SK-N-SH (cell line): ENCODE measurements around the gene GPN1. TPM values are rescaled to one million over a fixed set of nuclear protein-coding genes. Genes with fewer than 3 reads are reported as not detected.

ENCODE experiments used
- CTCF ChIA-PET: fragments of 300-600, 350-600 bp; formaldehyde crosslinking; extraction: SDS; loops from one replicate; lab custom pipeline; 2021; lab: Yijun Ruan, JAX
- POLR2A ChIA-PET: fragments of 350-600 bp; sonication (Branson Sonifier 250); formaldehyde crosslinking; extraction: SDS; loops from one replicate; lab custom pipeline; 2020; ENCODE audit warnings: antibody characterized with exemption, inconsistent platforms; lab: Yijun Ruan, JAX
- DNase-seq: peaks from one replicate; pipeline ENCODE4 v3.0.0; 2012
- H2AFZ ChIP-seq: fragments of 200-600 bp; sonication (generic); 2 replicates; pipeline ENCODE4 v1.8.1; 2016; ENCODE audit warnings: antibody characterized with exemption, mild to moderate bottlenecking, low read depth
- H3F3A ChIP-seq: fragments of 200-600 bp; sonication (generic); replicated peaks from 2 replicates; pipeline ENCODE3; 2016; ENCODE audit warnings: antibody characterized with exemption, mild to moderate bottlenecking; ENCODE audit not compliant: insufficient read depth
- H3K27ac ChIP-seq, 2 experiments: fragments of 200-500 bp in 1 of 2; fragments of 200-600 bp in 1 of 2; sonication (Bioruptor generic) in 1 of 2; sonication (generic), shearing (Covaris generic) in 1 of 2; 2 replicates each; pipeline versions ENCODE4 v1.5.1 to v1.6.1; 2014 to 2016; ENCODE audit warnings: low read depth in 2 of 2, inconsistent platforms in 1 of 2, low read length in 1 of 2, mild to moderate bottlenecking in 1 of 2, mixed read lengths in 1 of 2
- H3K27me3 ChIP-seq: fragments of 200-600 bp; sonication (generic), shearing (Covaris generic); 2 replicates; pipeline ENCODE4 v1.6.1; 2016; ENCODE audit warnings: mixed run types; ENCODE audit not compliant: insufficient read depth
- H3K36me3 ChIP-seq, 2 experiments: fragments of 200-500 bp in 1 of 2; fragments of 200-600 bp in 1 of 2; sonication (Bioruptor generic) in 1 of 2; sonication (generic) in 1 of 2; replicated peaks in 1 of 2; 2 replicates each; pipeline versions ENCODE3 to v1.5.1; 2014 to 2016; ENCODE audit warnings: low read length in 1 of 2, mild to moderate bottlenecking in 1 of 2; ENCODE audit not compliant: insufficient read depth in 2 of 2, control insufficient read depth in 1 of 2
- H3K4me1 ChIP-seq, 2 experiments: fragments of 200-500 bp in 1 of 2; fragments of 200-600 bp in 1 of 2; sonication (Bioruptor generic) in 1 of 2; sonication (generic), shearing (Covaris generic) in 1 of 2; 2 replicates each; pipeline versions ENCODE4 v1.5.1 to v1.6.1; 2014 to 2016; ENCODE audit warnings: low read depth in 1 of 2, low read length in 1 of 2, mixed run types in 1 of 2; ENCODE audit not compliant: insufficient read depth in 2 of 2, control insufficient read depth in 1 of 2
- H3K4me2 ChIP-seq: fragments of 200-600 bp; sonication (generic), shearing (Covaris generic); 2 replicates; pipeline ENCODE4 v1.6.1; 2017; ENCODE audit warnings: mixed run types
- H3K4me3 ChIP-seq, 2 experiments: fragments of 200-500 bp in 1 of 2; fragments of 200-600 bp in 1 of 2; sonication (Bioruptor generic) in 1 of 2; sonication (generic), shearing (Covaris generic) in 1 of 2; 2 replicates each; pipeline versions ENCODE4 v1.5.1 to v1.8.1; 2014 to 2016; ENCODE audit warnings: low read depth in 2 of 2, inconsistent platforms in 1 of 2, low read length in 1 of 2, mild to moderate bottlenecking in 1 of 2, mixed read lengths in 1 of 2, moderate library complexity in 1 of 2
- H3K79me2 ChIP-seq: fragments of 200-600 bp; sonication (generic); 2 replicates; pipeline ENCODE4 v1.8.1; 2017; ENCODE audit warnings: mild to moderate bottlenecking; ENCODE audit not compliant: insufficient read depth
- H3K9ac ChIP-seq: fragments of 200-600 bp; sonication (generic); 2 replicates; pipeline ENCODE4 v1.6.1; 2017; ENCODE audit warnings: mixed run types
- H3K9me2 ChIP-seq: fragments of 200-600 bp; sonication (generic); 2 replicates; pipeline ENCODE4 v1.6.1; 2017; ENCODE audit warnings: mixed run types
- H3K9me3 ChIP-seq: fragments of 200-600 bp; sonication (generic); 2 replicates; pipeline ENCODE4 v1.6.1; 2017; ENCODE audit warnings: mixed run types, mild to moderate bottlenecking, moderate library complexity
- H4K20me1 ChIP-seq: fragments of 200-600 bp; sonication (generic); 2 replicates; pipeline ENCODE4 v1.6.1; 2017; ENCODE audit warnings: mild to moderate bottlenecking, mixed run types; ENCODE audit not compliant: insufficient read depth
- FOXM1 ChIP-seq: IDR thresholded peaks from 2 replicates; pipeline ENCODE4 v1.4.0; 2012; ENCODE audit warnings: low read depth, mild to moderate bottlenecking
- GABPA ChIP-seq: IDR thresholded peaks from 2 replicates; pipeline ENCODE4 v1.4.0; 2012; ENCODE audit warnings: low read depth, mild to moderate bottlenecking
- GATA2 ChIP-seq: sonication (generic); formaldehyde crosslinking; IDR thresholded peaks from 2 replicates; pipeline ENCODE4 v1.5.0; 2020; ENCODE audit warnings: mild to moderate bottlenecking, missing genetic modification reagents
- MEF2A ChIP-seq: IDR thresholded peaks from 2 replicates; pipeline ENCODE4 v1.4.0; 2012; ENCODE audit warnings: low read depth, borderline replicate concordance
- MXI1 ChIP-seq: IDR thresholded peaks from 2 replicates; pipeline ENCODE4 v1.6.1; 2012; ENCODE audit warnings: mild to moderate bottlenecking, low read depth, low read length, improper control_type of control experiment
- POLR2AphosphoS5 ChIP-seq: IDR thresholded peaks from 2 replicates; pipeline ENCODE4 v1.6.1; 2012; ENCODE audit warnings: low read depth, low read length
- RAD21 ChIP-seq: IDR thresholded peaks from 2 replicates; pipeline ENCODE4 v1.6.1; 2012; ENCODE audit warnings: mild to moderate bottlenecking, low read length
- RCOR1 ChIP-seq: fragments of 150-350 bp; IDR thresholded peaks from 2 replicates; pipeline ENCODE4 v1.6.1; 2017; ENCODE audit warnings: antibody characterized with exemption, low read length
- RXRA ChIP-seq: IDR thresholded peaks from 2 replicates; pipeline ENCODE4 v1.4.0; 2012; ENCODE audit warnings: low read depth, mild to moderate bottlenecking, borderline replicate concordance
- SIN3A ChIP-seq: IDR thresholded peaks from 2 replicates; pipeline ENCODE4 v1.6.1; 2012; ENCODE audit warnings: low read depth, mild to moderate bottlenecking, low read length, moderate library complexity, borderline replicate concordance
- TAF1 ChIP-seq: IDR thresholded peaks from 2 replicates; pipeline ENCODE4 v1.6.1; 2012; ENCODE audit warnings: low read depth, mild to moderate bottlenecking, low read length, moderate library complexity, borderline replicate concordance
- TEAD4 ChIP-seq: IDR thresholded peaks from 2 replicates; pipeline ENCODE4 v1.4.0; 2012; ENCODE audit warnings: mild to moderate bottlenecking, borderline replicate concordance; ENCODE audit not compliant: insufficient read depth
- YY1 ChIP-seq: IDR thresholded peaks from 2 replicates; pipeline ENCODE4 v1.4.0; 2012; ENCODE audit warnings: low read depth, mild to moderate bottlenecking
- polyA plus RNA-seq, 3 experiments: library from polyadenylated mRNA; depleted of rRNA; stranded (reverse); fragments of >200 nt; gene quantifications; 2 replicates each; pipeline ENCODE4 v1.2.3, GENCODE V29; 2012
- TF ChIP-seq, protein P1 (sequence below): IDR thresholded peaks from 2 replicates; pipeline ENCODE4 v1.4.0; 2012; ENCODE audit warnings: low read depth, borderline replicate concordance
- TF ChIP-seq, protein P2 (sequence below): fragments of 150-350 bp; IDR thresholded peaks from 2 replicates; pipeline ENCODE4 v1.6.1; 2017; ENCODE audit warnings: antibody characterized with exemption, low read length, low read depth, borderline replicate concordance
- TF ChIP-seq, protein P3 (sequence below): IDR thresholded peaks from 2 replicates; pipeline ENCODE4 v1.6.1; 2012; ENCODE audit warnings: mild to moderate bottlenecking, low read depth, low read length, moderate library complexity
- TF ChIP-seq, protein P4 (sequence below): IDR thresholded peaks from 2 replicates; pipeline ENCODE4 v1.4.0; 2012; ENCODE audit warnings: low read depth, borderline replicate concordance
- TF ChIP-seq, protein P5 (sequence below): fragments of 200-600 bp; sonication (generic); IDR thresholded peaks from 2 replicates; pipeline ENCODE4 v1.6.1; 2017; ENCODE audit warnings: antibody characterized with exemption, mild to moderate bottlenecking, moderate library complexity

GPN1 gene
- polyA plus RNA-seq, 1 of the 3 experiments (the other 2 are of a cell fraction) = 74.0 TPM

DNA sequence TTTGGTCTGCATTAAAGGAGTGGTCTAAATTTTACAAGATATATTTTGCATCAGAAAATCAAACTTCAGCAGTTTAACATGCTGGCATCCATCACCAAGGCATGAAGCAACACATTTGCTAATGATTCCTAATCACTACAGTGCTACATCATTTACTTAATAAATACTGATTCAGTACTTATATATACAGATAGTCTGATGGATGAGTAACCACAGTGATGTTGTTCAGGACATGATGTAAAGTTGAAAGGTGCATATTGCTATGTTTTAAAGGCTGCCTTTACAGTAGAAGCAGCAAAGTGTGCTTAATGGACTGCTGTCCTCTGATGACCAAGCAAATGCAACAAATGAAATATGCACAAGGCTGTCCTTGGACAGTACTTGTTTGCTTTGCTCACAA is 23.5 kb downstream of the GPN1 start:
- no peaks in the 10 kb centered on the region for H4K20me1 ChIP-seq
- no peak overlapping the region for H3K27ac ChIP-seq
- DNase-seq = no peak
- H3K4me3 ChIP-seq = no peak overlapping the region
- peaks cover 79 to 84% of the 10 kb centered on the region in 2 experiments for H3K36me3 ChIP-seq
- POLR2A ChIA-PET = no interaction called here
- H3K4me1 ChIP-seq = no peaks in the 10 kb centered on the region
- TF ChIP-seq TEAD4 (no peak), MXI1 (no peak), GATA2 (no peak), TAF1 (no peak), MEF2A (no peak), SIN3A (no peak), GABPA (no peak), YY1 (no peak), POLR2AphosphoS5 (no peak), FOXM1 (no peak), RAD21 (no peak), RCOR1 (no peak), RXRA (no peak)
- TF ChIP-seq, protein P1, sequence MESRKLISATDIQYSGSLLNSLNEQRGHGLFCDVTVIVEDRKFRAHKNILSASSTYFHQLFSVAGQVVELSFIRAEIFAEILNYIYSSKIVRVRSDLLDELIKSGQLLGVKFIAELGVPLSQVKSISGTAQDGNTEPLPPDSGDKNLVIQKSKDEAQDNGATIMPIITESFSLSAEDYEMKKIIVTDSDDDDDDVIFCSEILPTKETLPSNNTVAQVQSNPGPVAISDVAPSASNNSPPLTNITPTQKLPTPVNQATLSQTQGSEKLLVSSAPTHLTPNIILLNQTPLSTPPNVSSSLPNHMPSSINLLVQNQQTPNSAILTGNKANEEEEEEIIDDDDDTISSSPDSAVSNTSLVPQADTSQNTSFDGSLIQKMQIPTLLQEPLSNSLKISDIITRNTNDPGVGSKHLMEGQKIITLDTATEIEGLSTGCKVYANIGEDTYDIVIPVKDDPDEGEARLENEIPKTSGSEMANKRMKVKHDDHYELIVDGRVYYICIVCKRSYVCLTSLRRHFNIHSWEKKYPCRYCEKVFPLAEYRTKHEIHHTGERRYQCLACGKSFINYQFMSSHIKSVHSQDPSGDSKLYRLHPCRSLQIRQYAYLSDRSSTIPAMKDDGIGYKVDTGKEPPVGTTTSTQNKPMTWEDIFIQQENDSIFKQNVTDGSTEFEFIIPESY = no peak
- TF ChIP-seq, protein P2, sequence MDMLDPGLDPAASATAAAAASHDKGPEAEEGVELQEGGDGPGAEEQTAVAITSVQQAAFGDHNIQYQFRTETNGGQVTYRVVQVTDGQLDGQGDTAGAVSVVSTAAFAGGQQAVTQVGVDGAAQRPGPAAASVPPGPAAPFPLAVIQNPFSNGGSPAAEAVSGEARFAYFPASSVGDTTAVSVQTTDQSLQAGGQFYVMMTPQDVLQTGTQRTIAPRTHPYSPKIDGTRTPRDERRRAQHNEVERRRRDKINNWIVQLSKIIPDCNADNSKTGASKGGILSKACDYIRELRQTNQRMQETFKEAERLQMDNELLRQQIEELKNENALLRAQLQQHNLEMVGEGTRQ = no peak
- TF ChIP-seq, protein P3, sequence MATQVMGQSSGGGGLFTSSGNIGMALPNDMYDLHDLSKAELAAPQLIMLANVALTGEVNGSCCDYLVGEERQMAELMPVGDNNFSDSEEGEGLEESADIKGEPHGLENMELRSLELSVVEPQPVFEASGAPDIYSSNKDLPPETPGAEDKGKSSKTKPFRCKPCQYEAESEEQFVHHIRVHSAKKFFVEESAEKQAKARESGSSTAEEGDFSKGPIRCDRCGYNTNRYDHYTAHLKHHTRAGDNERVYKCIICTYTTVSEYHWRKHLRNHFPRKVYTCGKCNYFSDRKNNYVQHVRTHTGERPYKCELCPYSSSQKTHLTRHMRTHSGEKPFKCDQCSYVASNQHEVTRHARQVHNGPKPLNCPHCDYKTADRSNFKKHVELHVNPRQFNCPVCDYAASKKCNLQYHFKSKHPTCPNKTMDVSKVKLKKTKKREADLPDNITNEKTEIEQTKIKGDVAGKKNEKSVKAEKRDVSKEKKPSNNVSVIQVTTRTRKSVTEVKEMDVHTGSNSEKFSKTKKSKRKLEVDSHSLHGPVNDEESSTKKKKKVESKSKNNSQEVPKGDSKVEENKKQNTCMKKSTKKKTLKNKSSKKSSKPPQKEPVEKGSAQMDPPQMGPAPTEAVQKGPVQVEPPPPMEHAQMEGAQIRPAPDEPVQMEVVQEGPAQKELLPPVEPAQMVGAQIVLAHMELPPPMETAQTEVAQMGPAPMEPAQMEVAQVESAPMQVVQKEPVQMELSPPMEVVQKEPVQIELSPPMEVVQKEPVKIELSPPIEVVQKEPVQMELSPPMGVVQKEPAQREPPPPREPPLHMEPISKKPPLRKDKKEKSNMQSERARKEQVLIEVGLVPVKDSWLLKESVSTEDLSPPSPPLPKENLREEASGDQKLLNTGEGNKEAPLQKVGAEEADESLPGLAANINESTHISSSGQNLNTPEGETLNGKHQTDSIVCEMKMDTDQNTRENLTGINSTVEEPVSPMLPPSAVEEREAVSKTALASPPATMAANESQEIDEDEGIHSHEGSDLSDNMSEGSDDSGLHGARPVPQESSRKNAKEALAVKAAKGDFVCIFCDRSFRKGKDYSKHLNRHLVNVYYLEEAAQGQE = no peak
- TF ChIP-seq, protein P4, sequence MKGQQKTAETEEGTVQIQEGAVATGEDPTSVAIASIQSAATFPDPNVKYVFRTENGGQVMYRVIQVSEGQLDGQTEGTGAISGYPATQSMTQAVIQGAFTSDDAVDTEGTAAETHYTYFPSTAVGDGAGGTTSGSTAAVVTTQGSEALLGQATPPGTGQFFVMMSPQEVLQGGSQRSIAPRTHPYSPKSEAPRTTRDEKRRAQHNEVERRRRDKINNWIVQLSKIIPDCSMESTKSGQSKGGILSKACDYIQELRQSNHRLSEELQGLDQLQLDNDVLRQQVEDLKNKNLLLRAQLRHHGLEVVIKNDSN = no peak
- TF ChIP-seq, protein P5, sequence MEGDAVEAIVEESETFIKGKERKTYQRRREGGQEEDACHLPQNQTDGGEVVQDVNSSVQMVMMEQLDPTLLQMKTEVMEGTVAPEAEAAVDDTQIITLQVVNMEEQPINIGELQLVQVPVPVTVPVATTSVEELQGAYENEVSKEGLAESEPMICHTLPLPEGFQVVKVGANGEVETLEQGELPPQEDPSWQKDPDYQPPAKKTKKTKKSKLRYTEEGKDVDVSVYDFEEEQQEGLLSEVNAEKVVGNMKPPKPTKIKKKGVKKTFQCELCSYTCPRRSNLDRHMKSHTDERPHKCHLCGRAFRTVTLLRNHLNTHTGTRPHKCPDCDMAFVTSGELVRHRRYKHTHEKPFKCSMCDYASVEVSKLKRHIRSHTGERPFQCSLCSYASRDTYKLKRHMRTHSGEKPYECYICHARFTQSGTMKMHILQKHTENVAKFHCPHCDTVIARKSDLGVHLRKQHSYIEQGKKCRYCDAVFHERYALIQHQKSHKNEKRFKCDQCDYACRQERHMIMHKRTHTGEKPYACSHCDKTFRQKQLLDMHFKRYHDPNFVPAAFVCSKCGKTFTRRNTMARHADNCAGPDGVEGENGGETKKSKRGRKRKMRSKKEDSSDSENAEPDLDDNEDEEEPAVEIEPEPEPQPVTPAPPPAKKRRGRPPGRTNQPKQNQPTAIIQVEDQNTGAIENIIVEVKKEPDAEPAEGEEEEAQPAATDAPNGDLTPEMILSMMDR = no peak
- no peak overlapping the region for H3K4me2 ChIP-seq
- peaks cover 6% of the 10 kb centered on the region; the same call in 1 of the 2 replicates for H3K79me2 ChIP-seq
- H3K27me3 ChIP-seq = no peaks in the 10 kb centered on the region
- peaks cover 40% of the 10 kb centered on the region for H3F3A ChIP-seq
- no peak overlapping the region for H3K9ac ChIP-seq
- H3K9me3 ChIP-seq = no peaks in the 10 kb centered on the region
- CTCF ChIA-PET = interaction anchor here (8.4 kb wide), 1 partner anchor 31 kb away, joined by 77 read pairs; no protein-coding TSS in a partner anchor
- H2AFZ ChIP-seq = no peak overlapping the region
- no peaks in the 10 kb centered on the region for H3K9me2 ChIP-seq
